H1 (cell line): Measurements from ENCODE around the gene LY6G5B. TPM values are rescaled to one million over a fixed set of nuclear protein-coding genes. Genes with fewer than 3 reads are reported as not detected.

ENCODE experiments used
- CHD2 ChIP-seq: IDR thresholded peaks from 2 replicates; pipeline ENCODE4 v1.6.1; 2012; ENCODE audit warnings: low read length, improper control_type of control experiment
- CHD7 ChIP-seq: fragments of 300-600 bp; sonication (generic); IDR thresholded peaks from 2 replicates; pipeline ENCODE4 v1.7.1; 2012; ENCODE audit warnings: low read length, moderate library complexity, mild to moderate bottlenecking, inconsistent platforms; ENCODE audit not compliant: insufficient replicate concordance
- FOSL1 ChIP-seq: IDR thresholded peaks from 2 replicates; pipeline ENCODE4 v1.6.1; 2011; ENCODE audit warnings: mild to moderate bottlenecking, low read depth, low read length, moderate library complexity; ENCODE audit not compliant: insufficient read depth
- MAFK ChIP-seq: IDR thresholded peaks from 2 replicates; pipeline ENCODE4 v1.6.1; 2012; ENCODE audit warnings: low read depth, mild to moderate bottlenecking, improper control_type of control experiment, low read length
- POLR2AphosphoS5 ChIP-seq: IDR thresholded peaks from 2 replicates; pipeline ENCODE4 v1.6.1; 2011; ENCODE audit warnings: low read depth, low read length
- POU5F1 ChIP-seq: IDR thresholded peaks from 2 replicates; pipeline ENCODE4 v1.6.1; 2011; ENCODE audit warnings: low read depth, mild to moderate bottlenecking, low read length, moderate library complexity
- TEAD4 ChIP-seq: IDR thresholded peaks from 2 replicates; pipeline ENCODE4 v1.6.1; 2012; ENCODE audit warnings: low read depth, low read length, inconsistent platforms, mixed read lengths
- YY1 ChIP-seq: IDR thresholded peaks from 2 replicates; pipeline ENCODE4 v1.6.1; 2011; ENCODE audit warnings: low read depth, mild to moderate bottlenecking, low read length
- polyA plus RNA-seq, 7 experiments: library from polyadenylated mRNA; depleted of rRNA in 3 of 7; stranded (reverse) in 5 of 7; unstranded in 2 of 7; fragments of >200 nt in 5 of 7; fragments of 200-250 nt in 2 of 7; gene quantifications; 1 replicate in 5 of 7; 2 replicates in 1 of 7; 4 replicates in 1 of 7; pipeline versions ENCODE4 v1.2.1 to v1.2.3, GENCODE V29; 2011 to 2013; ENCODE audit warnings: missing spikeins in 2 of 7, mixed read lengths in 2 of 7
- total RNA-seq: library from RNA; stranded (reverse); fragmentation: NEBNext Ultra II Directional; extraction: Animal tissue kit (Norgen Biotek cat#: 25700); gene quantifications from 2 replicates; pipeline ENCODE4 v1.2.1, GENCODE V29; 2021

Gene LY6G5B
- total and polyA plus RNA-seq, 2 of the 8 experiments (the other 6 are each of a cell fraction or from before 2014, with no cell fraction given) = 10.6 to 12.6 TPM

- TF ChIP-seq CHD7 = no peak
- no peak for TF ChIP-seq POU5F1
- no peak for TF ChIP-seq CHD2
- no peak for TF ChIP-seq FOSL1
- no peak for TF ChIP-seq MAFK
- no peak for TF ChIP-seq POLR2AphosphoS5
- no peak for TF ChIP-seq TEAD4
- TF ChIP-seq YY1 = no peak
Observed at GRCh38 chr6:31691078-31691463, 21.3 kb downstream of the LY6G5B start (continued).
